DOHH2 (cell line): Measurements from ENCODE around the gene C19orf25.

Source experiments
- H3F3A ChIP-seq: fragments of 200-600 bp; sonication (generic), shearing (Covaris generic); 2 replicates; pipeline ENCODE4 v1.6.0; 2016; ENCODE audit warnings: antibody characterized with exemption, mild to moderate bottlenecking; ENCODE audit not compliant: control insufficient read depth, insufficient read depth
- H3K27ac ChIP-seq: fragments of 200-600 bp; sonication (generic); 2 replicates; pipeline ENCODE4 v1.5.1; 2014; ENCODE audit warnings: low read depth, mild to moderate bottlenecking, low read length, moderate library complexity
- H3K27me3 ChIP-seq: fragments of 200-600 bp; sonication (generic); 2 replicates; pipeline ENCODE4 v1.6.1; 2014; ENCODE audit warnings: mild to moderate bottlenecking, low read length, mixed read lengths; ENCODE audit not compliant: control insufficient read depth
- H3K36me3 ChIP-seq: fragments of 200-600 bp; sonication (generic); 2 replicates; pipeline ENCODE4 v1.6.1; 2014; ENCODE audit warnings: mild to moderate bottlenecking, low read length, moderate library complexity, mixed read lengths; ENCODE audit not compliant: control insufficient read depth
- H3K4me1 ChIP-seq: fragments of 200-600 bp; sonication (generic); 2 replicates; pipeline ENCODE4 v1.6.1; 2014; ENCODE audit warnings: mild to moderate bottlenecking, low read length, mixed read lengths; ENCODE audit not compliant: control insufficient read depth
- H3K4me2 ChIP-seq: fragments of 200-600 bp; sonication (generic); 2 replicates; pipeline ENCODE4 v1.6.0; 2014; ENCODE audit warnings: mild to moderate bottlenecking, low read length, moderate library complexity
- H3K4me3 ChIP-seq: fragments of 200-600 bp; sonication (generic); 2 replicates; pipeline ENCODE4 v1.5.1; 2014; ENCODE audit warnings: mild to moderate bottlenecking, low read length, mixed read lengths
- H3K79me2 ChIP-seq: fragments of 200-600 bp; sonication (generic); 2 replicates; pipeline ENCODE4 v1.6.1; 2014; ENCODE audit warnings: mild to moderate bottlenecking, low read length, mixed read lengths; ENCODE audit not compliant: control insufficient read depth
- H3K9me2 ChIP-seq: fragments of 200-600 bp; sonication (generic); replicated peaks from 2 replicates; pipeline ENCODE4 v1.6.1; 2014; ENCODE audit warnings: mild to moderate bottlenecking, low read length, mixed read lengths; ENCODE audit not compliant: control insufficient read depth
- H3K9me3 ChIP-seq: fragments of 200-600 bp; sonication (generic); 2 replicates; pipeline ENCODE4 v1.6.1; 2014; ENCODE audit warnings: antibody characterized with exemption, low read length, mixed read lengths; ENCODE audit not compliant: control insufficient read depth, insufficient read depth
- H4K20me1 ChIP-seq: fragments of 200-600 bp; sonication (generic); 2 replicates; pipeline ENCODE4 v1.6.0; 2014; ENCODE audit warnings: low read depth, mild to moderate bottlenecking, antibody characterized with exemption, low read length, moderate library complexity; ENCODE audit not compliant: control insufficient read depth, insufficient read depth
- CTCF ChIP-seq: fragments of 200-600 bp; sonication (generic); IDR thresholded peaks from one replicate; pipeline ENCODE4 v1.5.1; 2014; ENCODE audit warnings: antibody characterized with exemption, mild to moderate bottlenecking, low read depth, low read length; ENCODE audit not compliant: poor library complexity, severe bottlenecking
- EZH2phosphoT487 ChIP-seq: fragments of 200-600 bp; sonication (generic); IDR thresholded peaks from 2 replicates; pipeline ENCODE4 v1.6.1; 2017; ENCODE audit warnings: borderline replicate concordance, mild to moderate bottlenecking, antibody characterized with exemption, low read length, moderate library complexity, mixed read lengths

Gene C19orf25

GRCh38 chr19:1526066-1526778 is 47.2 kb upstream of the C19orf25 start:
- no peaks in the 10 kb centered on the region for H3K9me2 ChIP-seq
- no peak for TF ChIP-seq EZH2phosphoT487
- TF ChIP-seq CTCF, result no peak
- no peaks in the 10 kb centered on the region for H3K9me3 ChIP-seq
- H3K4me3 ChIP-seq, result no peak overlapping the region
- H3K79me2 ChIP-seq, result no peaks in the 10 kb centered on the region
- H3K4me1 ChIP-seq, result no peaks in the 10 kb centered on the region
- H3K27me3 ChIP-seq, result no peaks in the 10 kb centered on the region
- H3K27ac ChIP-seq, result no peak overlapping the region
- H3K4me2 ChIP-seq, result no peak overlapping the region
- H3F3A ChIP-seq, result no peaks in the 10 kb centered on the region
- H4K20me1 ChIP-seq, result no peaks in the 10 kb centered on the region
- H3K36me3 ChIP-seq, result no peaks in the 10 kb centered on the region

- H3K4me3 ChIP-seq, result no peak overlapping the region
- H3K9me2 ChIP-seq, result no peaks in the 10 kb centered on the region
- H3F3A ChIP-seq, result no peaks in the 10 kb centered on the region
- H3K4me1 ChIP-seq, result no peaks in the 10 kb centered on the region
- no peak overlapping the region for H3K4me2 ChIP-seq
- H3K9me3 ChIP-seq, result no peaks in the 10 kb centered on the region
- H3K36me3 ChIP-seq, result no peaks in the 10 kb centered on the region
- TF ChIP-seq CTCF, result no peak
- TF ChIP-seq EZH2phosphoT487, result no peak
- no peaks in the 10 kb centered on the region for H3K27me3 ChIP-seq
- no peaks in the 10 kb centered on the region for H3K79me2 ChIP-seq
- no peaks in the 10 kb centered on the region for H4K20me1 ChIP-seq
- H3K27ac ChIP-seq, result no peak overlapping the region
Measured at GRCh38 chr19:1525343-1525742, 46.3 kb upstream of the C19orf25 start.

- TF ChIP-seq CTCF (no peak), EZH2phosphoT487 (no peak)
- H3K4me2 ChIP-seq, result no peak overlapping the region
- no peak overlapping the region for H3K4me3 ChIP-seq
- no peaks in the 10 kb centered on the region for H3F3A ChIP-seq
- H3K9me3 ChIP-seq, result no peaks in the 10 kb centered on the region
- no peaks in the 10 kb centered on the region for H3K9me2 ChIP-seq
- no peaks in the 10 kb centered on the region for H3K4me1 ChIP-seq
- no peaks in the 10 kb centered on the region for H3K79me2 ChIP-seq
- no peaks in the 10 kb centered on the region for H3K36me3 ChIP-seq
- no peaks in the 10 kb centered on the region for H3K27me3 ChIP-seq
- H4K20me1 ChIP-seq, result no peaks in the 10 kb centered on the region
- no peak overlapping the region for H3K27ac ChIP-seq
Measured at GRCh38 chr19:1524972-1525325, 45.9 kb upstream of the C19orf25 start.
